Muscle of arm (tissue), 12 donors: ENCODE measurements around the gene ZNF496. TPM values are rescaled to one million over a fixed set of nuclear protein-coding genes. Genes with fewer than 3 reads are reported as not detected.
A peak's percentile ranks its signal among the peaks of the same experiment; 100 is the strongest.
"Not testable (repeated sequence)": the region's sequence is repeated elsewhere in the genome, so short reads cannot be mapped to it uniquely, and the experiment has no call there.

Experiments
- DNase-seq: peaks from one replicate; pipeline ENCODE4 v3.0.0-alpha.2; 2013
- polyA plus RNA-seq, 12 donors: library from polyadenylated mRNA; unstranded; fragments of 120-200 nt; gene quantifications; one replicate each; pipeline ENCODE4 v1.2.1, GENCODE V29; 2013; ENCODE audit not compliant: insufficient read length in 12 of 12

Gene ZNF496
- polyA plus RNA-seq, 12 donors: 22.1 to 36.5 (median 27.1) TPM; not detected in 1

GRCh38 chr1:247295746-247296145 is 35.9 kb downstream of the ZNF496 start:
- DNase-seq: no peak

DNA sequence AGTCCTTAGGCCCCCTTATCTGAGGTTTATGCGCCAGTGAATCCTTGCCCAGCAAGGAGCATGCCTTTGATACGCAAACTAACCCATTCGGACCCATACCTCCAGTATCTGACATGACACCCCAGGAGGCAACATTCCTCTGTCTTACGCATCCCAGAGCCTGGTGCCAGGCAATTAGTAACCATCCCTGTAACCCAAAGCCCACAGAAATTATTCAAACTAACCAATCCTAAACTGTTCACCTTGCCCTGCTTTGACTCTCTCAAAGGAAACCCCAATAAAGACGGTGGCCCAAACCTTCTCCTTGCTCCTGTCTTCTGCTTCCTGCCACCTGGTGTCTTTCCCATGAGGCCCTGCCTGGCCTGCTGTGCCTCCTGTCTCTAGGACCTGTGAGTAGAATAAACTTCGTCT is 36.4 kb downstream of the ZNF496 start:
- DNase-seq: no peak

DNA sequence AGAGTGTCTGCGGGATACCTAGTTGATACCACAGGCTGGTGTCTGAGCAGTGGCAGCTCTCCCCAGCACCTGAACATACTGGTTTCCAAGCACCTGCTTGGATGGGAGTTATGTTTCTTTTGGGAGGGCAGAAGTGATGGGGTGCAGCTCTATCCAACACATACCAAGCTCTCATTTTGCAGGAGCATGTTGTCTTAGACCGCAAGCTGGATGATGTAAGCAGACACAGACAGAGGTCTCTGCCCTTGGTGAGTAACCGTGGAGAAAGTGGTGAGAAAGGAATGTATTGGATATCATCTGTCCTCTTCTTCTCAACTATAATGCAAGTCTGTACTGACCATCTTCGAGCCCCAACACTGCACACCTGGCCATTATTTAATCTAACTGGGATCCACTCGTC is 37.4 kb downstream of the ZNF496 start:
- DNase-seq: no peak

GRCh38 chr1:247293047-247293446 is 38.6 kb downstream of the ZNF496 start:
- no peak for DNase-seq

DNA sequence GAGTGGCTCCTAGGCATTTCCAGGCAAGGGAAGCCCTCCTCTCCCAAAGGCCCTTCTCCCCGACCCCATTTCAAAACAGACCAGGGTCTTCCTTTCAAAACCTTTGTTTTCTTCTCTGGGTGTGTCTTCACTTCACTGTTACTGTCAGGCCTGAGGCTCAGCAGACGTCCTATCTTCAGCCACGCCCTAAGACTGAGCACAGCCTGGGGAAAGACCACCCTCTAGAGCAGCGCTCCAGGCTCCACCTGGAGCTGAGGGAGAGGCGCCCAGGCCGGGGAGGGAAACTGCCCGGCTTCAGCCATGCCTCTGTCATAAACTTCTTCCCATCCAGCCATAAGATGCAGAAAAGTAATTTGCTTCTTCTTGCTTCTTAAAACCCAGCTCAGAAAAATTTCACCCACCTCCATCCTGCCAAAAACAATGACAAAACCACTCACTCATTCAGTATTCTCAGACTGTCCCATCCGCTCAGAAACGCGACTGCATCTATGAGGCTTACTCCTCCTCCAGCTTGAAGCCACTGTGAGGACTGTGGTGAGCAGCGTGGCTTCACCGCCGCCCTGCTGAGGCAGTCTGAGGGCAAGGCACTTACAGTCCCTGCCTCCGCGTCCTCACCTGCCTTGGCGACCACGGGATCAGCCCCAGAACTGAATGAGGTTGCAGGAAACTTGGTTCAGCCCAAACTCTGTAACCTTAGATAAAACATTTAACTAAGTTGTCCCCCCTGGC is 39.7 kb downstream of the ZNF496 start:
- no peak for DNase-seq

GRCh38 chr1:247291161-247291560 is 40.5 kb downstream of the ZNF496 start:
- no peak for DNase-seq

GRCh38 chr1:247290576-247290975 is 41.1 kb downstream of the ZNF496 start:
- no peak for DNase-seq

- DNase-seq: not testable (repeated sequence)
Observed at GRCh38 chr1:247289274-247289892, 42.3 kb downstream of the ZNF496 start.

DNA sequence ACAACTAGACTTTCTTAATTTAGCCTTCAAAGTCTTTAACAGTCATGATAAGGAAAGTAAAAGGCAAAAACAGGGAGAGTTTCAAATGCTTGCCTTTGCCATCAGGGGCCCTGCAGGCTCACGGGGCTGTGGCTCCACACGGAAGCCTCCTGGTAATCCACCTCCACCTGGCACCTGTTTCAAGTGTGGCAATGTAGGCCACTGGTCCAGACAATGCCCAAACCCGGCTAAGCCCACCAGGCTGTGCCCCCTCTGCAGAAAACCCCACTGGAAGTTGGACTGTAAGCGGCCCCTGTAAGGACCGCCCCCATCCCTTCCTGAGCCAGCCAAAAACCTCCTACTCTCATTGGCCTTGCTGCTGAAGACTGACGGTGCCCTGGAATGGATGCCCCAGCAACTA is 43.3 kb downstream of the ZNF496 start:
- DNase-seq: no peak

GRCh38 chr1:247287460-247287859 is 44.2 kb downstream of the ZNF496 start:
- DNase-seq: no peak

DNA sequence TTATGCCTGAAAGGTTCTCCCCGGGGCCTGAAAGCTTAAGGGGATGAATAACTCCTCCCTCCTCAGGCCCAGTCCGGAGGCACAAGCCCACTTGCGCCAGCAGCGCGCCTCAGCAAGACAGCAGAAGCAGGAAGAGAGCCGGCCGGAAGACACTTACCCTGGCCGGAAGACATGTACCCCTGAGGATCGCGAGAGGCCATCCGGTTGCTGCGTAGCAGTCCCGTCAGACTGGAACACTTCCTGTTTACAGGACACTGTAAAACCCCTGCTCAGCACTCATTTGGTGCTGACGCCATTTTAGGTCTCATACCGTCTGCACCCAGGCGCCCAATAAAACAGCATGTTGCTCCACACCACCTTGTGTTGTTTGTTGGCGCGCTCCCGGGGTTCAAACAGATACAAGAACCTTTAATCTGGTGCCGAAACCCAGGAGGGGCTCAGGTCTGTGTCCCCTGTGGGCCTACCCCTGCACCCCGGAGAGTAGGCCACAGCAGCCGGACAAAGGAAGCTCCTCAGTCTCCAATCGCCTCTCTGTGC is 45.5 kb downstream of the ZNF496 start:
- DNase-seq: no peak

DNA sequence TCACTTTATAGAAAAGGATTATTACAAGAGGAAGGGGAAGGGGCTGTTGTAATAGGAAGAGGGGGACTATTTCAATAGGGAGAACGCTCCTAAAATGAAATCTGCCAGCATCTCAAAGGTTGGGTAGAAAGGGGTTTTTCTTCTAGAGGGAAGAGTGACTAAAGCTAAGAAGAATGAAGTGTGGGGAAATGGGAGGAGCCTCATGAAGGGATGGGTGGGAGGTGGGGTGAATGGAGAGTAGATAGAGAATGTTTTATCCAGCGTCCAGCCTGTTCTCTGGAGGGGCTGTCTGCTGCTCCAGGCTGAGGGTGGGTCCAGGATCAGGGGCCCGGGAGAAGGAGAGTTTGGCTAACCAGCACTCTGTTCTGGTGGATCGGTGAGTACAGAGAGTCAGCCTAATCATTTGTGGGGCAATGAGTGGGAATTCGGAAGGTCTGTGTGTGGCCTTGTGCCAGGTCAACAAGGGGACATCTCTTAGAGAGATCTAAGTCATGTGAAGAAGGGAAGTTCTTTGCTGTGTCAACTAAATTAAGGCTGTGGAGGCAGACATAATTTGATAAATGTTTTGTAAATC is 50.6 kb downstream of the ZNF496 start:
- DNase-seq: no peak

GRCh38 chr1:247277191-247277590 is 54.5 kb downstream of the ZNF496 start:
- no peak for DNase-seq

DNA sequence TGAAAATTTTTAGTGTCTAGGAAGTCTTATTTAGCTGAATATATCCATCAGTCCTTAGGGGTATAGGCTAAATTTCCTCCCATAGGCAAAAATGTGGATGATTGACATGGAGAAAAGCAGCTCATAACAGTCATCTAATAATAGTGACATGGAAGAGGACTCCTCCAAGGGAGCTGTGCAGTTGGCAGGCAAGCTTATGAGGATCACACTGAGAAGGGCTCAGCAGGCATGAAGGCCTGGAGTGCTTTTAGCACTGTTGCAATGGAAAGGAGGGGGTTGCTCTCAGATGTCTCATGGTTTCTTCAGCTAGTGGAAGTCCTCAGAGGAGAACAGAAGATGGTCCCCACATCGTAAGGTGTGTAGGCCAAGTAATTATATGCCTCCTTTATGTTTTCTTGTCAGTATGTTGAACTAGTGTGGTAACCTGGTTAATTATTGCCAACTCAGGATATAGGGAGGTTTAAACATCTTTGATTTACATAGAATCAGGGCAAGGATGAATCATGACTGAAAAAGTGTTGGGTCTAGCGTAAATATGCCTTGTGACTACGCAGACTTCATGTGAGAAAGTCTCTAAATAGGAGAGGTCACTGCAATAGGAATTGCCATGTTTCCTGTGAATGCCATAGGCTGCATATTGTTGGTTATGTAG is 56.9 kb downstream of the ZNF496 start:
- DNase-seq: no peak

GRCh38 chr1:247273013-247273412 is 58.7 kb downstream of the ZNF496 start:
- DNase-seq: peak; percentile 12

DNA sequence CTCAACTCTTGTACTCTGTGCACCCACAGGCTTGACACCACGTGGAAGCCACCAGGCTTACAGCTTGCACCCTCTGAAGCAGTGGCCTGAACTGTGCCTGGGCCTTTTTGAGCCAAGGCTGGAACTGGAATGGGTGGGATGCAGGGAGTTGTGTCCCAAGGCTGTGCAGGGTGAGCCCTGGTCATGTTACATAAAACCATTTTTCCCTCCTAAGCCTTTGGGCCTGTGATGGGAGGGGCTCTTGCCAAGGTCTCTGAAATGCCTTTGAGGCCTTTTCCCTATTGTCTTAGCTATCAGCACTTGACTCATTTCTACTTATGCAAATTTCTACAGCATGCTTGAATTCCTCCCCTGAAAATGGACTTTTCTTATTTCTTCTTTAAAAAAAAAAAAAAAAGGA is 61.7 kb downstream of the ZNF496 start:
- no peak for DNase-seq

GRCh38 chr1:247269133-247269532 is 62.5 kb downstream of the ZNF496 start:
- no peak for DNase-seq

DNA sequence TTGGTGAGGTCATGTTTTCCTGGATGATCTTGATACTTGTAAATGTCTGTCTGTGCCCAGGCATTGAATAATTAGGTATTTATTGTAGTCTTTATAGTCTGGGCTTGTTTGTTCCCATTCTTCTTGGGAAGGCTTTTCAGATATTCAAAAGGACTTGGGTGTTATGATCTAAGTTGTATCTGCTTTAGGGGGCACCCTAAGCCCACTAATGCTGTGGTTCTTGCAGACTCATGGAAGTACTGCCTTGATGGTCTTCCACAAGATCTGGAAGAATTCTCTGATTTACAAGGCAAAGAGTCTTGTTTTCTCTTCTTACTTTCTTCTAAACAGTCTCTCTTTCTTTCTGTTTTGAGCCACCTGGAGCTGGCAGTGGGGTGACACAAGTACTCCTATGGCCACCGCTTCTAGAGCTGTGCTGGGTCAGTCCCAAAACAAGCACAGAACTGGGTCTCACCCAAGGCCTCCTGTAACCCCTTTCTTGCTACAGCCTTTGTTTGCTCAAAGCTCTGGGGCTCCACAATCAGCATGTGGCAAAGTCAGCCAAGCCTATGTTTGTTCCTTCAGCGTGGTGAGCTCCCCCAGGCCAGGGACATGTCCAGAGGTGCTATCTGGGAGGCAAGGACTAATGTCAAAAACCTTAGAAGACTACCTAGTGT is 63.1 kb downstream of the ZNF496 start:
- no peak for DNase-seq

- no peak for DNase-seq
Observed at GRCh38 chr1:247266053-247266452, 65.6 kb downstream of the ZNF496 start.

- not testable (repeated sequence) for DNase-seq
Observed at GRCh38 chr1:247255772-247256171, 75.9 kb downstream of the ZNF496 start, which contains the start of gene VN1R5. Gene VN1R5, plus strand, starts transcription at chr1:247256072.

GRCh38 chr1:247247568-247247967 is 84.1 kb downstream of the ZNF496 start:
- no peak for DNase-seq
